Activated CD8-positive, alpha-beta memory T cell treated with anti-CD3 and anti-CD28 coated beads for 36 hours (primary cell): ENCODE results near the gene DHRSX. TPM values are rescaled to one million over a fixed set of nuclear protein-coding genes. Genes with fewer than 3 reads are reported as not detected.
"Not testable (repeated sequence)": the region's sequence is repeated elsewhere in the genome, so short reads cannot be mapped to it uniquely, and the experiment has no call there.

Experiments used
- CTCF ChIA-PET: fragments of 350-600 bp; sonication (Branson Sonifier 250); formaldehyde crosslinking; loops from one replicate; lab custom pipeline; 2021; ENCODE audit warnings: antibody characterized with exemption; lab: Charles Lee
- POLR2A ChIA-PET: fragments of 350-600 bp; sonication (Branson Sonifier 250); formaldehyde crosslinking; loops from one replicate; lab custom pipeline; 2021; ENCODE audit warnings: antibody characterized with exemption; lab: Charles Lee
- total RNA-seq, 2 experiments: library from RNA; stranded (reverse); gene quantifications; one replicate each; pipeline ENCODE4 v1.2.3, GENCODE V29; 2021

Gene DHRSX
- total RNA-seq, 2 experiments from 2014 or later = 27.8 to 29.2 TPM

DNA sequence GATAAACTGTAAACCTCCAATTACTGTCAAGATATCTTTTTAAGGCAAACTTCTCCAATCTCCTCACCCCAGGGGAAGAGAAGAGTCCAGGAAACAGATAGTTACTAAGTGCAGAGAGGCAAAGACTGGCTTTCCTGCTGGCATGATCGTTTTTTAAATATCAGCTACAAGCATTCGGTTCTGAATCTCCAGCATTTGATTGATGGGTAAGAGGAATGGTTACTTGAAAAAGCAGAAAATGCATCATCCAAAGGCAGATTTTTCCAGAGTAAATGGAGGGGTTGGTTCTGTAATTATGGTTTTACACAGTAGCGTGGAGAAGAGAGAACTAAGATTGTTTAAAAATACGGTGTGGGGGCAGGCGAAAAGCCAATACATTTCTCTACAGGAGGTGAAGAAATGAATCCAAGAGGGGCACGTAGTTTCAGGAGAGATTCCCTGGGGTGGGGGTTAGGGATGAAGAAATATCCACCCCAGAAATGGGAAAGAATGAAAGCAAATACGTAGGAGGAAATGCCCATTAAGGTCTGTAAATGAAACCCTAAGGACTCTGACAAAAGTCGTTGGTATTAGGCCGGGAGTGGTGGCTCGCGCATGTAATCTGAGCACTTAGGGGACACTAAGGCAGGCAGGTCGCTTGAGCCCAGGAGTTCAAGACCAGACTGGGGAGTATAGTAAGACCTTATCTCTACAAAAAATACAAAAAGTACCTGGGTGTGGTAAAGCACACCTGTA lies 248.3 kb downstream of the DHRSX start:
- ChIA-PET CTCF (no interaction called here), POLR2A (no interaction called here)

DNA sequence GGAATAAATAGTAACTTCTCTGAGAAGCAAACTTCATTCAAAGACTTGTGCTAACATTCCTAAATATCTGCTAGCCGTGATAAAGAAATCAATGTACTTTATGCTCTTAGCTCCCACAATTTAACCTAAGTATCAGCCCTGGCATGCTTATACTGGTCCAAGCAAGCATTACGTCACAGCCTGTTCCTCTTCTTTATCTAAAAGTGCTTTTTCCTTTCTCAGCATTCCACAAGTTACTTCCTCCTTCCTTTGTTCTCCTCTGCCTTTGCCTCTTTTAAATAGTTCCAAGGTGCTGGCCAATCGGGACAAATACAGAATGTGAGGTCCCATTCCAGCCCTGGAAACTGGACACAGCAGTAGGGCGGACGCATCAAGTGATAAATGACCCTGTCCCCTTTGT lies 249.6 kb downstream of the DHRSX start:
- CTCF ChIA-PET = no interaction called here
- POLR2A ChIA-PET = no interaction called here

DNA sequence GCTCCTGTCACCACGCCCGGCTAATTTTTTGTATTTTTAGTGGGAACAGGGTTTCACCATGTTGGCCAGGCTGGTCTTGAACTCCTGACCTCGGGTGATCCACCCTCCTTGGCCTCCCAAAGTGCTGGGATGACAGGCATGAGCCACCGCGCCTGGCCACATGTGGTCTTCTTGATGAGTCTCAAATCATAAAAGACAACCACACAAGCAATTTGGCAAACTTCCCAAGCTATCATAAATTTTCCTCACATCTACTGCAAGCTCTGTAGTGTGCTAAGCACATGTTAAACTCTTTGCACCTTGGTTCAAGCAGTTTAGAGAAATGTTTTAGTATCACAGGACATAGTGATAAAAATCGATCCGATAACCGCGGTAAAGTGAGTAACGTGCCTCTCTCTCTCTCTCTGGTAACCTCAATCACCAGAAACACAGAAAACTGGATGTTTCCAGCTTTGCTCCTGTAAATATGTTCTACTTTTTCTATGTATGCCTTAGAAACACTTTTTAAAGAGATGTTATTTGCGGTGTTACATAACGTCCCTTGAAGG lies 256.8 kb downstream of the DHRSX start:
- POLR2A ChIA-PET = no interaction called here
- CTCF ChIA-PET = no interaction called here

DNA sequence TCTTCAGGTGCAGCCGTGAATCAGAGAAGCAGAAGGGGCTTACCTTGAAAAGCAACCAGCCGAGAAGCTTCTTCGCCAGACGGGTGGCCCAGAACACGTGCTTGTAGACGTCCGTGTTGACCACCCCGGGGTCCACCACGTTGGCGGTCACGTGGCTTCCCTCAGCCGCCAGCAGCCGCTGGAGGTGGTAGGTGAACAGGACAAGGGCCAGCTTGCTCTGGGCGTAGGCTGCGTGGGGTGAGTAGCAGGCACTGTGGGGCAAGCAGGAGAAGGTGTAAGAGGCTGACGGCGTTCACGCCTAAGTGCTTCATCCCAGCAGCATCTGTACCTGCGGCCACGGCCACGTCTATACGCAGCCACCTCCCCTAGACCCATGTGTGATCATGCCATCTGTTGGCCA lies 257.8 kb downstream of the DHRSX start:
- POLR2A ChIA-PET = no interaction called here
- CTCF ChIA-PET = no interaction called here

DNA sequence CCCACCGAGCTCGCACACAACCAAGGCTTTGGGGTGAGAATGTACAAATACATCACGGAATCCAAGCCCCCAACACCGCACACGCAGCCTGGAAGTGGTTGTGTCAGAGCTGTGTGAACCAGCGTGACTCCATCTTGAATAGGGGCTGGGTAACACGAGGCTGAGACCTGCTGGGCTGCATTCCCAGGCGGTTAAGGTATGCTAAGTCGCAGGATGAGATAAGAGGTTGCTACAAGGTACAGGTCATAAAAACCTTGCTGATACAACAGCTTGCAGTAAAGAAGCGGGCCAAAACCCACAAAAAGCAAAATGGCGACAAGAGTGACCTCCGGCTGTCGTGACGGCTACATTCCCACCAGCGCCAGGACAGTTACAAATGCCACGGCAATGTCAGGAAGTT lies 258.4 kb downstream of the DHRSX start:
- POLR2A ChIA-PET = no interaction called here
- CTCF ChIA-PET = no interaction called here

DNA sequence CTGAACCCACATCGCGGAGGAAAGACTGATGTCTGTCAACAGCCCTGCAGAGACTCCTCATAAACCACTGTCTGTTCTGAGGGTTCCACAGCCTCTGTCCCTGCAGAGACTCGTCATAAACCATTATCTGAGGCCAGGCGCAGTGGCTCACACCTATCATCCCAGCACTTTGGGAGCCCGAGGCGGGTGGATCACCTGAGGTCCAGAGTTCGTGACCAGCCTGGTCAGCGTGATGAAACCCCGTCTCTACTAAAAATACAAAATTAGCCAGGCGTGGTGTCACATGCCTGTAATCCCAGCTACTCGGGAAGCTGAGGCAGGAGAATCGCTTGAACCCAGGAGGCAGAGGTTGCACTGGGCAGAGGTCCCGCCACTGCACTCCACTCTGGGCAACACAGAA lies 259.3 kb downstream of the DHRSX start:
- CTCF ChIA-PET, POLR2A ChIA-PET: not testable (repeated sequence)

DNA sequence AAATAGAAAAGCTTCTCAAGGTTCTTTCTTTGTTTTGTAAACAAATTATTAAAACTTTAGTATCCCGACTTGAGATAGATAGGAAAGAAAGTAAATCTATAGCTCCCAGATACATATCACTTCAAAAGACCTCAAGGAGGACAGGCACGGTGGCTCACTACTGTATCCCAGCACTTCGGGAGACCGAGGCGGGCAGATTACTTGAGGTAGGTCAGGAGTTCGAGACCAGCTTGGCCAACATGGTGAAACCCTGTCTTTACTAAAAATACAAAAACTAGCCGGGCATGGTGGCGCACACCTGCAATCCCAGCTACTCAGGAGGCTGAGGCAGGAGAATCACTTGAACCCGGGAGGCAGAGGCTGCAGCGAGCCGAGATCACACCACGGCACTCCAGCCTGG lies 260.0 kb downstream of the DHRSX start:
- CTCF ChIA-PET, POLR2A ChIA-PET: not testable (repeated sequence)

DNA sequence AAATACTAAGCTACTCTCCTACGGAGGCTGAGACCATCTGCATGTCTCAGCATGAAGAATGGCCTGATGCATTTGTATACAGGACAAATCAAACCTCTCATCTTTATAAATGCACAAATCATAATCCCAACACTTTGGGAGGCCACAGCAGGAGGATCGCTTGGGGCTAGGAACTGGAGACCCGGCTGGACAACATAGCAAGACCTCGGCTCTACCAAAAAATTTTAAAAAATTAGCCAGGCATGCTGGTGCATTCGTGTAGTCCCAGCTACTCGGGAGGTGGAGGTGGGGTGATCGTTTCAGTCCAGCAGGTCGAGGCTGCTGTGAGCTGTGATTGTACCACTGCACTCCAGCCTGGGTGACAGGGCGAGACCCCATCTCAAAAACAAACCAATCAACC lies 262.8 kb downstream of the DHRSX start:
- POLR2A ChIA-PET = no interaction called here
- CTCF ChIA-PET = no interaction called here

DNA sequence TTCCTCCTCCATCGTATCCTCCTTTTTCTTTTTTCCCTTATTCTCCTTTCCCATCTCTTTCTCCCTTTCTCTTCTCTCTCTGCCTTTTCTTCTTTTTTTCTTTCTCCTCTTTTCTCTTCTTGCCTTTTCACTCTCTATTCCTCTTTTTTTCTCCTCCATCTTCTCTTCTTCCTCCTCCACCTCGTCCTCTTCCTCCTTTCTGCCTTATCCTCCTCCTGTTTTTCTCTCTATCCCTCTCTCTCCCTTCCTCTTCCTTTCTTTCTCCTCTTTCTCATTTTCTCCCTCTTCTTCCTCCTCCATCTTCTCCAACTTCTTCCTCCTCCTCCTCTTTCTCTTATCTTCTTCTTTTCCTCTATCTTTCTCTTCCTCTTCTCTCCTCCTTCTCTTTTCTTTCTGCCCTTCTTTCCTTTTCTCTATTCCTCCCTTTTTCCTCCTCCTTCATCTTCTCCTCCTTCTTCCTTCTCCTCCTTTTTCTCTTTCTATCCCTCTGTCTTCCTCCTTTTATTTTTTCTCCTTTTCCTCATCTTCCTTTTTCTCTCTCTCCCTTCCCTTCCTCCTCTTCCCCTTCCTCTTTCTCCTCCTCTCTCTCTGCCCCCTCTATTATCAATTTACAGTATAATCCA lies 269.1 kb downstream of the DHRSX start:
- POLR2A ChIA-PET = no interaction called here
- CTCF ChIA-PET = no interaction called here

DNA sequence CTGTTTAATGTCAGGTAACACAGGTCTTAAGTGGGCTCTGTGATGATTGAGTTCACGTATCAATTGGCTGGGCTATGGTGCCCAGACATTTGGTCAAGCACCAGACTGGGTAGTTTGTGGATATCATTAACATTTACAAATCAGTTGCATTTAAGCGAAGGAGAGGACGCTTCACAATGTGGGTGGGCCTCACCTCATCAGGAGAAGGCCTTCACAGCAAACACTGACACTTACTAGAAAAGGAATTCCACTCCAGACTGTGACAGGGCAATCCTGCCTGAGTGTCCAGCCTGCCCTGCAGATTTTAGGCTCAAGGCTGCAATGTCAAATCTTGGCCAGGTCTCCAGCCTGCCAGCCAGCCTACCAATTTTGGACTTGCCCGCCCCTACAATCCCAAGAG lies 270.3 kb downstream of the DHRSX start:
- ChIA-PET CTCF (no interaction called here), POLR2A (no interaction called here)

DNA sequence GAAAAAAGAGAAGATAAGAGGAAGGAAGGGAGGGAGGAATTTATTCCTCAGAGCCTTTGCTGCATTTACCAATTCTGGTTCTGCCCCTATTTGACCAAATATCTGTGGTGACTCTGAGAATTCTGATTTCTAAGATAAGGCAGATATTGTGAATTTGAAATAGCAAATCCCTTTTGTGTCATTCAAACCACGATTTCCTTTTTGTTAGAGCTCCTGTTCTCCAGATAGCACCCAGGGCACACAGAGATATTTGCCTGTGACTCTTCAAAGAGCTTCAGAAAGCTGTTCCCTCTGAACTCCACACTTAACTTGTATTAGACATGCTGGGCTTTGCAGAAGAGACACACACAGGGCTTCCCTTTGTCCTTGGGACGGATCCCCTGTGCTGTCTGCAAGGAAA lies 272.2 kb downstream of the DHRSX start:
- POLR2A ChIA-PET = no interaction called here
- CTCF ChIA-PET = no interaction called here

DNA sequence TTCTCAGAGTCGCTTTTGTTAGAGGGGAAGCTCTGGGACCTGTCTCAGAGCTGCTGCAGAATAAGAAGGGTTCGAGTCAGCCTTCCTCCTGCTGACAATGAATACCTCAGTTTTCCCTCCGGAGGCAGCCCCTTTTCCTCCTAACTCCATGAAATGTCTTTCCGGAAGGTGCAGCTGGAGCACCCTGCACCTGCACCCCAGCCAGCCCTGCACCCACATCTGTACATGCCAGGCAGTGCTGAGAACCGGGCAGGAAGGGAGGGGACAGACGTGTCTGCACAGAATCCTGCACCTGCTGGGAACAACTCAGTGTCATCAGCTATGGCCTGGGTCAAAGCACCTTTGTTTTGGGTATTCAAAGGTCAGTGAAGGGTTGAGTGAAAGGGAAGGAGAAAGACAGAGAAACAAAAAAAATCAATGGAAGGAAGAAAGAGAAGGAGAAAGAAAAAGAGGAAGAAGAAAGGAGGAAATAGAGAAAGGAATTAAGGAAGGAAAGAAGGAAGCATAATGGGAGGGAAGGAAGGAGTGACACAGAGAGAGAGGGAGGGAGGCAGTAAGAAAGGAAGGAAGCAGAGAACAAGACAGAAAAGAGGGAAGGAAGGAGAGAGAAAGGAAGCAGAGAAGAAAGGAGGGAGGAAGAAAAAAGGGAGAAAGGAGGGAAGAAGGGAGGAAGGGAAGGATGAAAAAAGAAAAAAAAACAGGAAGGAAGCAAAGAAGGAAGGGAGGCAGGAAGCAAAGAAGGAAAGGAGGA lies 273.7 kb downstream of the DHRSX start:
- CTCF ChIA-PET = no interaction called here
- POLR2A ChIA-PET = no interaction called here

DNA sequence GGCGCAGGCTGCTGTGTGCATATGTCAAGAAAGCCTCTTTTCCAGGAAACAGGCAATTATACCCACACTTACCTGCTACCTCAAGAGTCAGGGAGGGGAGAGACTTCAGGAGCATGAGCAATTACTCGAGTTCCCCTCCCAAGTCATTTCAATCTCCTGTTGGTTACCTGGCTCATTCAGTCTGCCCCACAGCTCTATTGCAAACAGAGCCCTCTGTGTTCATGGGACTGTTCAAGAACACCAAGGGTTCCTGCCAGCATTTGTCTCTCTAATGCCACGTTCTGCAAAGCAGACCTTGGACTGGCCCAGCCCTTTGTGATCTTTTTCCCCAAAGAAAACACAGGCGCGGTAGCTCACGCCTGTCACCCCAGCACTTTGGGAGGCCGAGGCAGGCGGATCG lies 274.6 kb downstream of the DHRSX start:
- POLR2A ChIA-PET = no interaction called here
- CTCF ChIA-PET = no interaction called here

DNA sequence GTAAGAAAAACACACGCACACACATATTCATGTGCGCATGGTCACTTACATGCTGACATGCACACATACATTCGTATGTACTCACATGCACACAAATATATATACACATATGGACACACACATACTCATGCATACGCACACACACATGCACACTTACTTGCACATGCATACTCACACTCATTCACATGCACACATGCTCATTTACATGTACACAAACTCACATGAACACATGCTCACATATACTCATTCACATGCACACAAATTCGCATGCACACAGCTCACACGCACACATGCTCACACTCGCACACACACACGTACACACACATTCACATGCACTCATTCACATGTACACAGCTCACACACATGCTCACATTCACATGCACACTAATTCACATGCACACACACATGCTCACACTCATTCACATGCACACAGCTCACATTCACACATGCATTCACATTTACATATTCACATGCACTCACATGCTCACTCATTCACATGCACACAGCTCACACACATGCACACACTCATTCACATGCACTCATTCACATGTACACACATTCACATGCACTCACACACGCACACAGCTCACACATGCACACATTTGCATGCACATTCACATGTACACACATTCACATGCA lies 276.1 kb downstream of the DHRSX start:
- ChIA-PET POLR2A (no interaction called here), CTCF (no interaction called here)

DNA sequence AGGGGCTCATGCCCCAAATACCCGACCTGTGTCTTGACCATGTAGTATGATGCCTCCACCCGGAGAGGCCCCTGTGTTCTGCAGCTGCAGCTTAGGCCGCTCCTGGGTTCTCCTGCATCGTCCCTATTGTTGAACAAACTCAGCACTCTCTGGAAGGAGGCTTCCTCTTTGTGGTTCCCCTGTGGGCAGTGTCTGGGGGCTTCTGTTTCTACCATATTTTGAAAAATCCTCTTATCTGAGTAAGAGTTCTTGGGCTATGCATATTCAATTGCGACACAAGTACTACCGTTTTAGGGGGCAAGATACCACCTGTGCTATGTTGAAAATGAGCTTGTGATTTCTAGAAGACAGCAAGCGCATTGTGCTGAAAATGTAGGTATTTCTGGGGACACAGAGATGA lies 276.6 kb downstream of the DHRSX start:
- POLR2A ChIA-PET = no interaction called here
- CTCF ChIA-PET = no interaction called here

DNA sequence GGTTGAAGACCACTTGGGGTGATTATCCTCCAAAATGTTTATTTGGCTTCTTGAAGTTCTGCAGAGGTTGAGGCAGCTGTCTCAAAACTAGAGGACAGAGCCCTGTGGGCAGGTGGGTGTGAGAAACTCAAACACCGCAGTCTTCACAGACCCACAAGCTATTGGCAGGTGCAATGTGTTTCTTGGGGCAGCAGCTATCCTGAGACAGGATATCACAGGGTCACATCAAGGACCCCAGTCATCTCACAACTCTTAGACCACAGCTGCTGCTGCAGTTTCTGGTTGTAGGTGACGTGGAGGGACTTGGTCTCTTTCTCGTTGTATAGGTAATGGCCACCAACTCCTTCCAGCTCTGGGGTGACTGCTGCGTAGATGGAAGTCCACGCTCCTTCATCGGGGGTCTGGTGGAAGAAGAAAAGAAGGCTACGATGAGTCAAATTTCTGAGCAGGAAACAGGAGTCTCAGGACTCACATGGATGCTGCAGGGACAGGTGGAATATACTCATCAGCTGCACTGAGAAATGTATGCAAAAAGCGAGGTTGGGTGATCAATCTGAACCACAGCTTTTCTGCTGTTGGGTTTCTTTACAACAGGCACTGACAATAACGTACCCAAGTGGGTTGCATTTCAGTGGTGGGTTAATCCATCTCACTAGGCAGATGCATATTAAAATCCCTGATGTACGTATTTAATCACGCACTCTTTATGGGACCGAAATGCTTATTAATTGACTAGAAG lies 279.8 kb downstream of the DHRSX start:
- CTCF ChIA-PET = no interaction called here

DNA sequence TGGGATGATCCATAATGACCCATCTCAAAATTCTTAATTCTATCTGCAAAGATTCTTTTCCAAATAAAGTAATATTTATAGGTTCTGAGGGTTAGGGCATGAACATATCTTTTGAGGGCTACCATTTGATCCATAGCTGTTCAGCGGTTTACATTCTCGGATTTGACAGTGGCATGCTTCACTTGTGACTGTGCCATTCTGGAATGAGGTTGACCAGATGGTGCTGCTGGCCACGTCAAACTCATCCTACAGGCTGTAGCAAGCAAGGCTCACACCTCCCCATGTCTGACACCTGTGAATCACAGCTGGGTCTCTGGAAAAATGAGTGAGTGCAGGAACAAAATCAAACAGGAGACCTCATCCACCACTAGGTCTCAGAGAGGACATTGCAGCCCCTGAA lies 280.5 kb downstream of the DHRSX start:
- ChIA-PET CTCF (no interaction called here), POLR2A (no interaction called here)

More for the DNA sequence above, 279.8 kb downstream of the DHRSX start:
- POLR2A ChIA-PET = no interaction called here

DNA sequence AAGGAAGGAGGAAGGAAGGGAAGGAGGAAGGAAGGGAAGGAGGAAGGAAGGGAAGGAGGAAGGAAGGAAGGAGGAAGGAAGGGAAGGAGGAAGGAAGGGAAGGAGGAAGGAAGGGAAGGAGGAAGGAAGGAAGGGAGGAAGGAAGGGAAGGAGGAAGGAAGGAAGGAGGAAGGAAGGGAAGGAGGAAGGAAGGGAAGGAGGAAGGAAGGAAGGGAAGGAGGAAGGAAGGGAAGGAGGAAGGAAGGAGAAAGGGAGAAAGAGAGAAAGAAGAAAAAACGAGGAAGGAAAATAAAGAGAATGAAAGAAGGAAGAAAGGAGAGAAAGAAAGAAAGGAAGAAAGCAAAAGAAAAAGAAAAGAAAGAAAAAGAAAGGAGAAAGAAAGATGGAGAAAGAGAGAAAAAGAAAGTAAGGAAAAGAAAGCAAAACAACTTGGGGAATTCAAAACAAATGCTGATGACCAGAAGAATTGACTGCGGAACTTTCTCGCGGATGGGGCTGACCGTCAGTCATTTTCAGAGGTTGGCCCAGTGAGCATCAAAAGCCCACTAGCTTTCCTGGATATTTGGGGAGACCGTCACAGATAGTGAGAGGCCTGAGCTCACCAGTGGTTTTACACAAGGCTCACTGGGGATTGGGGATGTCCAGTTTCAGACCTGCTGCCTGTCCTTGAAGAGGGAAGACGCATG lies 286.5 kb downstream of the DHRSX start:
- CTCF ChIA-PET, POLR2A ChIA-PET: not testable (repeated sequence)

DNA sequence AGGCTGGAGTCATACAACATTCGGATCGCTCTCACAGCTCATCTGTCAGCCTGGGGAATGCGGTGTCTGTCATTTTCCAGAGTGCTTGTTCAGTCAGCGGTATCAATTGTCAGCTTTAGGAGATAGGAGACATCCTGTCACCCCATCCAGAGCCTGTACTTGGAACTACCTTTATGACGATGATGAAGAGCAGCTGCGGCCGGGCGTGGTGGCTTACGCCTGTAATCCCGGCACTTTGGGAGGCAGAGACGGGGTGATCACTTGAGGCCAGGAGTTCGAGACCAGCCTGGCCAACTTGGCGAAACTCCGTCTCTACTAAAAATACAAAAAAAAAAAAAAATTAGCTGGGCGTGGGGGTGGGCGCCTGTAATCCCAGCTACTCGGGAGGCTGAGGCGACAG lies 289.1 kb downstream of the DHRSX start:
- POLR2A ChIA-PET, CTCF ChIA-PET: not testable (repeated sequence)
